Stimulated activated CD4-positive, alpha-beta T cell treated with anti-CD3 and anti-CD28 coated beads, Interleukin-12 subunit alpha, Interleukin-12 subunit beta, amount 100 ng/mL, for 24 hours (primary cell): ENCODE results near the gene SNX19.
"Not testable (repeated sequence)": the region's sequence is repeated elsewhere in the genome, so short reads cannot be mapped to it uniquely, and the experiment has no call there.

Experiments used
- DNase-seq, 2 experiments: peaks; one replicate each; pipeline ENCODE4 v3.0.0-alpha.2; 2020; ENCODE audit warnings: low read depth in 2 of 2

SNX19 gene

DNA sequence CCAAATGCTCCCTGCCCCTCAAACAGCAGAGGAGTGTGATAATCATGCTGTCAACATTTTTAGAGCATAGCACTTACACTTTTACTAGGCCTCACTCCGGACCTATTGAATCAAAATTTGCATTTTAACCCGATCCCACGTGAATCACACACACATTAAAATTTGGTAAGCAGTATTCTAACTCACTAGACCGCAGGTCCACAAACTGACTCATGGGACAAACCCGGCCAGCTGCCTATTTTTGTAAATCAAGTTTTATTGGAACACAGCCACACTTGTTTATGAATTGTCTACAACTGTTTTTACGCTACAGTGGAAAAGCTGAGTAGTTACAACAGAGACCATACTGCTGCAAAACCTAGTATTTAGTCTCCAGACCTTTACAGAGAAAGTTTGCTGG is 43.3 kb downstream of the SNX19 start:
- no peak for DNase-seq

GRCh38 chr11:130872513-130872912 is 43.8 kb downstream of the SNX19 start:
- DNase-seq, result no peak

DNA sequence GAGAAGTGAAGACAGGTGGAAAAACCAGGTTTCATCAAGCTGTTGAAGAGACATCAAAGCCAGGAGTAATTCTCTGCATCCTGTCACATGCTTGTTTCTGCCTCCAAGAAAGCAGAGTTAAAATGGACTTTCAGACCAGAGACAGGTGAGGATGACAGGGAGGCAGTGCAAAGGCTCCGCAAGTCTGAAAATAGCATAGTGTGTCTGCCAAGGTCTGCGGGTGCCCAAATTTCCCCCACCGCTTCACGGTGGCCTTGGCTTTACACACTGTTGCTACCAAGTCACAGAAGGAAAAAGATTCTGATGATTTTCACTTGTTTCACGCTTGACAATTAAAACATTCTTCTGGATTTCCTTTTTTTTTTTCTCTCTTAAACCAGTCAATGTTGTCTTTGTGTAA is 44.2 kb downstream of the SNX19 start:
- no peak for DNase-seq

DNA sequence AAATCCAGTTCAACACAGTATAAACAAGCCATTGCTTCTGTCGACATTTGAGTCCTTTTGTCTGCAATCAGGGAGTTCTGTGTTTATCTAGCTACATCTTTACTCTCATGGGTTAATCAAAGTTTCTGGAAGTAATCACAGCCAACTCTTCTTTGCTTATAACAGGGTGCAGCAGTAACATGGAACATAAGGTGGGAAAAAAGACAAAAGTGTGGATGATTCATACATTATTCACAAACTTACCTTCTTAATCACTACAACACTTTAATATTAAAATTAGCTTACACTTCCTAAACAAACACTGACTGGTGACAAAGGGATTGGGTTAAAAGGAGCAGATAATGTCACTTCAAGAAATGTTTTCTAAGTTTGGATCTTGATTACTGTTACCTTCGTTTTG is 44.7 kb downstream of the SNX19 start:
- no peak for DNase-seq

GRCh38 chr11:130868721-130869390 is 47.4 kb downstream of the SNX19 start:
- no peak for DNase-seq

GRCh38 chr11:130868086-130868710 is 48.1 kb downstream of the SNX19 start:
- no peak for DNase-seq

- DNase-seq, result no peak
Observed at GRCh38 chr11:130866831-130867230, 49.4 kb downstream of the SNX19 start.

GRCh38 chr11:130865774-130866114 is 50.5 kb downstream of the SNX19 start:
- no peak for DNase-seq

DNA sequence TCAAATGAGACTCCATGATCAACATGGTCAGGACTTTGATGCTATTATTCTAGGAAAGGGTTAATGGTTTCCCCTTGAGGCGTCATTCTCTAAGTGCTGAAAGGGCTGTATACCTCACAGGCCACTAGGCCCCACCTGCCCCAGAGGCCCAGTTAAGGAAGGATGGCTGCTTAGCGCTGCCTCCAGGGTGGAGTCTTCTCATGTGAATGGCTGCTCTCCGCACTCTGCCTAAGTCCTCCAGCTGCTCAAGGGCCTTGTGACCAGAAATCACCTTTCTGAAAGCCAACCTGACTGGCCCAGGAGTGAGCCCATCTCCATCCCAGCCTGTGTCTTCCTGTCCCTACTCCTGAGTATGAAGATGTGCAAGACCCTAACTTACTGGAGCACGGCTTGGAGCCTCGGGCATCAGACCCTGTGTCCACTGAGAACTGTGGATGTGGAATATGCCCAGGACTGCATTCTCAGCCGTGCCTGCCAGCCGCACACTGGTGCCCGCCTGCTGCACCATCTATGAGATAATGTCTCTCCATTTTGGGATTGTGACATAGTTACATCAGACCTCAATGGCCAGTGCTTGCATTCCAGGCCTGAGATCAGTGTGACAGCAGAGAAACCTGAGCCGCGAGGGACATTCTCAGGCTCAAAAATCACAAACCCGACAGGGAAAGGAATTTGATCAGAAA is 51.0 kb downstream of the SNX19 start:
- no peak for DNase-seq

DNA sequence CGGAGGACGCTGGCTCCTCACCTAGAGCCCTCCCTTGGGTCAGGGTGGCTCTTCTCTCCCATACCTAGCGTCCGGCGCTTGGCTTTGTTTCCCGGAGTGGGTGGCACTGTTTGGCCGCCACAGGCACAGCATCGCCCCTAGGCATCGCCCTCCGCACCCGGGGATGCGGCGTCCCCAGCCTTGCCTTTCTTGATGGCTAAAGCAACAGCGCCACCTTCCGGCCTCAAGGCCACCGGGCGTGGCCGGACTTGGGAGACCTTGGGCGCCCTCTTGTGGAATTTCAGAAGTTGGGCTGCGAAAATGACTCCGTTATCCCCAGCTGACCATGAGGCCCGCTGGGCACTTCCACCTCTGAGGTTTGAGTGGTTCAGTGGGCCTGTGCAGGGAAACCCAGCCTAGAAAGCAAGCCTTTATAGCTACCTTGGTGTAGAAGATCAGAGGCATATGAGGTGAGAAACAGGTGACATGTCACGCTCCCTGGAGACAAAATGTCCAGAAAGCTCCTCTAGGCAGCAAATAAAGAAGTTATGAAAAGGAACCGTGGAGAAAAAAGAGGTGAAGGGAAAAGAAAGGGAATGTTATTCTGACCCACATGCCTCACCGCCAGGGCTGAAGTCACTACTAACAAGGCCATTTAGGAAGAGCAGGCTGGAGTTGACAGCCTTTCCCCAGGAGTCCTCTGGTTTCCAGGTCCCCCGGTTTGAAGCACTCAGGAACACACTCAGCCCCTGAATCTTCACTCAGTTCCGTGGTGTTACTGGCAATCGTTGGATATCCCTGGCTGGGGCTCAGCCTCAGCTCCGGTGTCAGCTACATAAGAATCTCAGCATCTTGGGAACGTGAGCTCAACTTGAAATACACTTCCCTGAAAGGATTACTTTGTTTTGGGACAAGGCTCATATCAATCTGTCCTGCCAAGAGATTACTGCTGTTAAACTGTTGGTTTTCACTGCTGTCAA is 54.1 kb downstream of the SNX19 start:
- peak; percentile 64 to 80 for DNase-seq

DNA sequence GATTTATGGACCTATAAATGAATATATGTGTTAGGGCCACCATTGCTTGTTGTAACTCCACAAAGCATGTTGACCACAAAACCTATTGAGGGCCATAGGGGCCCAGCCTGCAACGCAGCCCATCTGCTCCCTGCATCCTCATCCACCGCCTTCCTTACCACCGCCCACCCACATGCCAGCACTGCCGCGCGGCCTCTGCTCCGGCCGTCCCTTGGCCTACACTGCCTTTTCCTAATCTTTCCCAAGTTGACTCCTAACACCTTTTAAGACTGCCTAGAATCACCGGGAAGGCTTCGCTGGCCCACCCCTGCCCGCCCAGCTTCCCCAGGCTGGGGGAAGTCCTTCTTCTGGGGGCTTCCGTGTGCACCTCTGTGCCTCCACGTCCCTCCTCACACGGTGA is 55.0 kb downstream of the SNX19 start:
- no peak for DNase-seq

DNA sequence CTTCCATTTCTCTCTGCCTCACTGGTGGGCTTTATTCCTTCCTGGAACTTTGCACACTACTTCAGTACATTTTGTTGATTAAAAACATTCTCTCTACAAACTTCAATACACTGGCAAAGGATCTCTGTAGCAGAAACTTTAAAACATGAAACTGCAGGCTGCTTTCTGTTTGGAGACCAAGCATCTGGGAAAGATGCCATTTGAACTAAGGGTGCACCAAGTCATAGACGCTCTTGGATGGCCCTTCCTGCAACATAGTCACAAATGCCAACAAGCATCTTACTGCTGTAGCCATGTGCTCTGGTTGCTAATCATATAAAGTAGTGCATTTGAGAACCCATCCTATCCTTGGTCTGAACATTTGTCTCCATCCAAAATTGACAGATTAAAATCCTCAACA is 56.4 kb downstream of the SNX19 start:
- no peak for DNase-seq

- DNase-seq, result no peak
Observed at GRCh38 chr11:130858215-130858614, 58.1 kb downstream of the SNX19 start.

DNA sequence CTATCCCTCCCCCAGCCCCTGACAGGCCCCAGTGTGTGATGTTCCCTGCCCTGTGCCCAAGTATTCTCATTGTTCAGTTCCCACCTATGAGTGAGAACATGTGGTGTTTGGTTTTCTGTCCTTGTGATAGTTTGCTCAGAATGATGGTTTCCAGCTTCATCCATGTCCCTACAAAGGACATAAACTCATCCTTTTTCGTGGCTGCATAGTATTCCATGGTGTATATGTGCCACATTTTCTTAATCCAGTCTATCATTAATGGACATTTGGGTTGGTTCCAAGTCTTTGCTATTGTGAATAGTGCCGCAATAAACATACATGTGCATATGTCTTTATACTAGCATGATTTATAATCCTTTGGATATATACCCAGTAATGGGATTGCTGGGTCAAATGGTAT is 60.6 kb downstream of the SNX19 start:
- not testable (repeated sequence) for DNase-seq

GRCh38 chr11:130854483-130854882 is 61.8 kb downstream of the SNX19 start:
- no peak for DNase-seq

- DNase-seq, result no peak
Observed at GRCh38 chr11:130852589-130852988, 63.7 kb downstream of the SNX19 start.

- no peak for DNase-seq
Observed at GRCh38 chr11:130850185-130850944, 65.9 kb downstream of the SNX19 start.

GRCh38 chr11:130849215-130849568 is 67.1 kb downstream of the SNX19 start:
- DNase-seq, result no peak

DNA sequence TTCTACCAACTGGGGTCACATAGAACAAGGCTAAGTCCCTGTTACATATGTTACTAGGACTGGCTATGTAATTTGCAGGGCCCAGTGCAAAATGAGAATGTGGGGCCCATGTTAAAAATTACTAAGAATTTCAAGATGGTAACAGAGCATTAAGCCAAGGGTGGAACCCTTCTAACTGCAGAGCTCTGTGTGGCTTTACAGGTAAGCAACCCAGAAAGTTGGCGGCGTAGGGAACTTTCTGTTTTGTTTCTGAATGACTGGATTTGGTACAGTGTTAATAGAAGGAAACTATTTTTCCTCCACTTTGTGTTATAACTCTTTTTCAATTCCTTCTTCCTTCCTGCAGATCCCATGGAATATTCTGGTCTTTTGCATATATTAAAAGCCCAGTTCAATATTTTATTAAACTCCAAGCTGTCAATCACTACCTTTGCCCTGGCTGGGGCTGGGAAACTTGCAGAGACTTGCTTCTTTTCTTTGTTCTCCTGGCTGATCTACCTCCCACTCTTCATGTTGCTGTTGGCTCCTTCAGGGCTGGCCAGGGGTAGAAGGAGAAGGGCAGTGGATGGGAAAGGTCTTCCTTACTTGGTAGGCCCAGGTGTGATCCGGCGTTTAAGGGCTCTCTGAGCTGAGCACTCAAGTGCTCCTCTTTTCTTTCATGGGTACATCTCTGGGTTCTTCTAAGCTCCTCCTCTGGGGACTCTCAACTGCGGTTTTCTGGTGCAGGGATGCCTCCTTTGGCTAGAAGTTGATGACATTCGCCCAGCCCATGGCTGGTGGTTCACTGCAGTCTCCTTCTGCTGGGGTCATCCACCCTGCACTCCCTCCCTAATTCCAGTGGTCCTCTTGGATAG is 67.7 kb downstream of the SNX19 start:
- no peak for DNase-seq

DNA sequence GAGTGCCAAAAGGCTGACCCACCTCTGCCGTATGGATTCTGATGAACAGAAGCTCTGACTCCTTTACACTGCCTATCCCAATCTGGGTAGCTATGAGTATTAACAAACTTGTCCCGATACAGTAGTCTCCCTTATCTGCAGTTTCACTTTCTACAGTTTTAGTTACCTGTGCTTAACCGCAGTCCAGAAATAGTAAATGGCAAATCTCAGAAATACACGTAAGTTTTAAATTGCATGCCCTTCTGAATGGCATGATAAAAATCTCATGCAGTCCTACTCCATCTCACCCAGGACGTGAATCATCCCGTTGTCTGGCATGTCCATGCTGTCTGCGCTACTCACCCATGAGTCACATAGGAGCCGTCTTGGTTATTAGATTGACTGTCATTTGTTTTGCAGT is 68.8 kb downstream of the SNX19 start:
- no peak for DNase-seq

GRCh38 chr11:130846606-130847005 is 69.7 kb downstream of the SNX19 start:
- DNase-seq, result no peak
